GM12892 (cell line): ENCODE results near the gene SLC24A3.

Experiments used
- POLR2A ChIP-seq: IDR thresholded peaks from 2 replicates; pipeline ENCODE4 v1.6.1; 2011; ENCODE audit warnings: low read depth, low read length, control low read depth
- POLR2AphosphoS5 ChIP-seq: IDR thresholded peaks from 2 replicates; pipeline ENCODE4 v1.6.1; 2011; ENCODE audit warnings: low read depth, low read length, control low read depth

DNA sequence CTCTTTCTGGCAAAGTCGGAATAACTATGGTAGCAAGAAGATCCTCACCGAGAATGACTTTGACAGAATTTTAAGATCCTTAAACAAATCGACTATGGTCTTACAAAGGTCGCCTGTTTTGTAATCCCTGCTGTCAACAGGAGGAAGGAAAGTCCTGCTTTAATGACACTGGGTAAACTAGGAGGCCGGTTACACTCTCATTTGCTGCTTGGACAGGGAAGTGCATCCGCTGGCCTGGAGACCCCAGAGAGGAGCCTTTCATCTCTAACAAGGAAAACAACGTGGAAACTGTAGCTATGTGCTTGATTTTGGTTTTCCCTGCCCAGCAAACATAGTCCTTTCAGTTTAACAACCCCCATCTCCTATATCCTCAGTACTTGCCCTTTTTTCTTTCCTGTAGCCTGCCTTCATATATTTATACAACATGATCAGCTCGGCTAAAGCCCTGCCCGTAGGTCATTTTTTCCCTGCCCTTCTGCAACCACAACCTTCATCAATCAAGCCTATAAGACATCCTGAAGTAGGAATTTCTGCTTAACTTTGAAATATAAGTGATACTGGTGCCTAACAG is 448.5 kb downstream of the SLC24A3 start:
- no peak for TF ChIP-seq POLR2A
- no peak for TF ChIP-seq POLR2AphosphoS5
